GM12878 (cell line): ENCODE measurements around the gene AIFM1. TPM values are rescaled to one million over a fixed set of nuclear protein-coding genes. Genes with fewer than 3 reads are reported as not detected.

Experiments used
- ATAC-seq: fragments of 200-7000 bp; cut with Tn5 transposase; 3 replicates; pipeline ENCODE4 v1.9.1; 2020; ENCODE audit warnings: mild to moderate bottlenecking, moderate library complexity
- BruUV-seq: library from RNA; stranded (reverse); fragments of 400-500 nt; replicated peaks from 2 replicates; lab custom pipeline; 2021; lab: Mats Ljungman, UMichigan
- CTCF ChIA-PET: fragments of 300-600 bp; sonication (Branson Sonifier 250); formaldehyde crosslinking; extraction: SDS; loops from one replicate; lab custom pipeline; 2021; ENCODE audit warnings: inconsistent platforms; lab: Yijun Ruan, JAX
- POLR2A ChIA-PET: fragments of 350-600 bp; formaldehyde crosslinking; extraction: SDS; loops from one replicate; lab custom pipeline; 2021; ENCODE audit warnings: inconsistent platforms; lab: Charles Lee
- RAD21 ChIA-PET: fragments of 300-600 bp; sonication (Branson Sonifier 250); formaldehyde crosslinking; loops from one replicate; lab custom pipeline; 2023; ENCODE audit warnings: antibody characterized with exemption; ENCODE audit not compliant: unreplicated experiment; lab: Charles Lee
- SMC1A ChIA-PET: fragments of 300-600 bp; sonication (Branson Sonifier 250); formaldehyde crosslinking; loops from one replicate; lab custom pipeline; 2023; ENCODE audit not compliant: unreplicated experiment, uncharacterized antibody; lab: Charles Lee
- DNase-seq: peaks from one replicate; pipeline ENCODE4 v3.0.0-alpha.2; 2011; ENCODE audit warnings: low read depth, low spot score
- FAIRE-seq: peaks from 3 replicates; lab custom pipeline; 2011; peaks lifted over from hg19 to GRCh38; lab: Jason Lieb, UNC
- H2AFZ ChIP-seq: 2 replicates; pipeline ENCODE4 v1.6.0; 2011; ENCODE audit warnings: low read depth, low read length, control low read depth; ENCODE audit not compliant: control insufficient read depth
- H3K27ac ChIP-seq: 2 replicates; pipeline ENCODE4 v1.5.1; 2011; ENCODE audit warnings: control low read depth; ENCODE audit not compliant: control insufficient read depth, insufficient read depth
- H3K27me3 ChIP-seq, 2 experiments: replicated peaks in 1 of 2; 2 replicates each; pipeline versions ENCODE4 v1.6.0 to v1.6.1; 2011; ENCODE audit warnings: low read length in 1 of 2; ENCODE audit not compliant: control insufficient read depth in 2 of 2, insufficient read depth in 2 of 2
- H3K36me3 ChIP-seq, 2 experiments: 2 replicates each; pipeline ENCODE4 v1.5.1; 2011; ENCODE audit warnings: low read length in 1 of 2; ENCODE audit not compliant: control insufficient read depth in 2 of 2, insufficient read depth in 2 of 2
- H3K4me1 ChIP-seq: 2 replicates; pipeline ENCODE4 v1.6.1; 2011; ENCODE audit warnings: mild to moderate bottlenecking, low read length, moderate library complexity, mixed read lengths; ENCODE audit not compliant: control insufficient read depth, insufficient read depth
- H3K4me2 ChIP-seq: 2 replicates; pipeline ENCODE4 v1.6.0; 2011; ENCODE audit warnings: control low read depth; ENCODE audit not compliant: control insufficient read depth, insufficient read depth
- H3K4me3 ChIP-seq: fragments of 200-600 bp; sonication (generic); 2 replicates; pipeline ENCODE4 v1.5.1; 2016
- H3K79me2 ChIP-seq: 2 replicates; pipeline ENCODE4 v1.6.0; 2011; ENCODE audit warnings: low read length; ENCODE audit not compliant: control insufficient read depth, insufficient read depth
- H3K9ac ChIP-seq: 2 replicates; pipeline ENCODE4 v1.8.0; 2011; ENCODE audit warnings: low read length, control low read depth, mixed read lengths; ENCODE audit not compliant: control insufficient read depth, insufficient read depth
- H3K9me3 ChIP-seq: replicated peaks from 3 replicates; pipeline ENCODE4 v1.5.1; 2011; ENCODE audit warnings: mild to moderate bottlenecking, low read length; ENCODE audit not compliant: control insufficient read depth, insufficient read depth
- H4K20me1 ChIP-seq: 2 replicates; pipeline ENCODE4 v1.6.0; 2011; ENCODE audit not compliant: control insufficient read depth, insufficient read depth
- BACH1 ChIP-seq: fragments of 450-650 bp; IDR thresholded peaks from 2 replicates; pipeline ENCODE4 v1.6.1; 2017; ENCODE audit warnings: mild to moderate bottlenecking, borderline replicate concordance
- BCL3 ChIP-seq: IDR thresholded peaks from 2 replicates; pipeline ENCODE4 v1.6.1; 2011; ENCODE audit warnings: borderline replicate concordance, low read depth, mild to moderate bottlenecking, moderate library complexity, low read length; ENCODE audit not compliant: insufficient read depth, poor library complexity, severe bottlenecking
- CHD4 ChIP-seq: fragments of 200-600 bp; sonication (generic); IDR thresholded peaks from 2 replicates; pipeline ENCODE4 v1.6.1; 2016; ENCODE audit warnings: mild to moderate bottlenecking
- E4F1 ChIP-seq: fragments of 450-650 bp; IDR thresholded peaks from 2 replicates; pipeline ENCODE4 v1.6.1; 2018; ENCODE audit warnings: borderline replicate concordance, mild to moderate bottlenecking; ENCODE audit not compliant: partially characterized antibody
- IRF4 ChIP-seq: IDR thresholded peaks from 2 replicates; pipeline ENCODE4 v1.6.1; 2011; ENCODE audit warnings: low read depth, low read length
- IRF5 ChIP-seq: fragments of 450-650 bp; IDR thresholded peaks from 2 replicates; pipeline ENCODE4 v1.6.1; 2017; ENCODE audit warnings: borderline replicate concordance
- MTA2 ChIP-seq: fragments of 450-650 bp; IDR thresholded peaks from 2 replicates; pipeline ENCODE4 v1.6.1; 2016; ENCODE audit warnings: low read depth, mild to moderate bottlenecking, moderate library complexity
- MXI1 ChIP-seq: fragments of 150-350 bp; IDR thresholded peaks from 2 replicates; pipeline ENCODE4 v1.6.1; 2011; ENCODE audit warnings: low read depth, mild to moderate bottlenecking, inconsistent platforms, low read length, improper control_type of control experiment
- NRF1 ChIP-seq: conservative IDR thresholded peaks from 2 replicates; pipeline ENCODE4 v1.6.1; 2011; ENCODE audit warnings: mild to moderate bottlenecking, low read depth, low read length, improper control_type of control experiment
- PAX8 ChIP-seq: fragments of 450-650 bp; IDR thresholded peaks from 2 replicates; pipeline ENCODE4 v1.6.1; 2017; ENCODE audit warnings: mild to moderate bottlenecking, moderate library complexity
- RFX5 ChIP-seq: IDR thresholded peaks from 2 replicates; pipeline ENCODE4 v1.6.1; 2011; ENCODE audit warnings: low read depth, low read length, improper control_type of control experiment
- RUNX3 ChIP-seq: IDR thresholded peaks from 2 replicates; pipeline ENCODE4 v1.6.1; 2012; ENCODE audit warnings: low read length, inconsistent platforms
- SP1 ChIP-seq: IDR thresholded peaks from one replicate; pipeline ENCODE4 v1.6.1; 2011; ENCODE audit warnings: low read depth, low read length
- WGBS: methylation state at CpG from one replicate; pipeline ENCODE4 v1.1.6; 2016; ENCODE audit warnings: low lambda C conversion rate; ENCODE audit not compliant: insufficient replicate concordance, insufficient coverage; ENCODE audit errors: missing lambda C conversion rate; 5-methylcytosine and 5-hydroxymethylcytosine counted together
- in situ Hi-C: fragments of 300-500 bp; cut with MboI; formaldehyde crosslinking; loops from 9 replicates; pipeline ENCODE4 v1.14.3; 2018; ENCODE audit warnings: mixed read lengths
- intact Hi-C: fragments of 100-400 bp; cut with micrococcal nuclease; formaldehyde crosslinking; loops from one replicate; pipeline ENCODE4 v1.14.2; 2022; ENCODE audit not compliant: unreplicated experiment
- polyA plus RNA-seq, 11 experiments: library from polyadenylated mRNA; depleted of rRNA in 4 of 11; unstranded in 6 of 11; stranded (reverse) in 5 of 11; fragments of >200 nt; fragmentation: Nextera tagmentation in 4 of 11; fragmentation: Illumina TruSeq in 1 of 11; extraction: Ambion mirVana in 4 of 11; extraction: Trizol in 1 of 11; gene quantifications; 1 replicate in 1 of 11; 2 replicates in 10 of 11; pipeline versions ENCODE4 v1.2.1 to v1.2.3, GENCODE V29; 2011 to 2016; ENCODE audit warnings: inconsistent platforms in 2 of 11, missing spikeins in 2 of 11, low read depth in 1 of 11
- total RNA-seq, 4 experiments: library from RNA; depleted of rRNA in 3 of 4; stranded (reverse); fragments of >200 nt in 3 of 4; fragmentation: Illumina TruSeq in 1 of 4; extraction: Trizol in 1 of 4; gene quantifications; 2 replicates each; pipeline versions ENCODE4 v1.2.1 to v1.2.3, GENCODE V29; 2013 to 2021

AIFM1 gene
- total and polyA plus RNA-seq, 10 of the 15 experiments (the other 5 are each of a cell fraction or from before 2014, with no cell fraction given) = 44.2 to 121 (median 80.0) TPM

- in situ Hi-C loops = loop anchor here (10.0 kb wide), 1 partner anchor 92 kb away; the partner anchor contains the start of gene RAB33A
- ATAC-seq = peak; percentile 64
- ChIA-PET RAD21 (interaction anchor here (0.5 to 5.1 kb wide), 9 partner anchors 10 to 151 kb away, joined by 3 to 75 read pairs (median 3); no protein-coding TSS in a partner anchor), SMC1A (interaction anchor here (0.7 to 4.7 kb wide), 8 partner anchors 9 to 108 kb away, joined by 3 to 69 read pairs (median 16); no protein-coding TSS in a partner anchor), POLR2A (interaction anchor here (0.7 to 0.9 kb wide), 3 partner anchors 18 to 310 kb away, joined by 3 to 4 read pairs (median 4); no protein-coding TSS in a partner anchor), CTCF (interaction anchor here (0.5 to 6.0 kb wide), 7 partner anchors 23 to 109 kb away, joined by 3 to 132 read pairs (median 4); no protein-coding TSS in a partner anchor)
- Histone ChIP-seq H4K20me1 (no peaks in the 10 kb centered on the region), H3K9me3 (no peaks in the 10 kb centered on the region), H3K27ac (peak overlapping the region; percentile 93), H3K4me3 (peak overlapping the region; percentile 56), H3K36me3 (peaks cover 0 to 7% of the 10 kb centered on the region in 2 experiments; a peak in 3 of 4 replicates), H3K27me3 (no peaks in the 10 kb centered on the region), H3K4me2 (peak overlapping the region; percentile 92), H3K79me2 (peaks cover 43% of the 10 kb centered on the region), H3K4me1 (peaks cover 43% of the 10 kb centered on the region), H3K9ac (peak overlapping the region; percentile 55), H2AFZ (no peak overlapping the region)
- DNase-seq = no peak
- WGBS = 3% methylated on average over 25 of the region's 28 CpGs
- BruUV-seq = no TSS peak
- intact Hi-C loops = loop anchor here (1.0 to 10.0 kb wide), 3 partner anchors 38 to 182 kb away; partner anchors contain the start of genes RAB33A and ZNF280C
- peak; percentile 69 for FAIRE-seq
- TF ChIP-seq BACH1 = 0 out of 2 replicates have a peak, but pooled peaks have one; percentile 29
- no peak for TF ChIP-seq E4F1
- TF ChIP-seq RUNX3 = no peak
- peak; percentile 71 for TF ChIP-seq MXI1
- TF ChIP-seq IRF5 = no peak
- no peak for TF ChIP-seq IRF4
- no peak for TF ChIP-seq CHD4
- no peak; the same call in 1 of the 2 replicates for TF ChIP-seq RFX5
- peak; percentile 34 for TF ChIP-seq SP1
- 0 out of 2 replicates have a peak, but pooled peaks have one; percentile 17 for TF ChIP-seq MTA2
- TF ChIP-seq PAX8 = no peak
- TF ChIP-seq BCL3 = no peak
- TF ChIP-seq NRF1 = no peak
These were observed 83.2 kb downstream of the AIFM1 start for GRCh38 chrX:130082244-130083106.
